UCSD-AML1 (cell line): ENCODE data around the gene TYRO3.
"Not testable (repeated sequence)": the region's sequence is repeated elsewhere in the genome, so short reads cannot be mapped to it uniquely, and the experiment has no call there.

Source experiments
- DNase-seq: peaks from one replicate; lab custom pipeline; 2025; ENCODE audit not compliant: unreplicated experiment; lab: John Stamatoyannopoulos, UW

The TYRO3 gene

DNA sequence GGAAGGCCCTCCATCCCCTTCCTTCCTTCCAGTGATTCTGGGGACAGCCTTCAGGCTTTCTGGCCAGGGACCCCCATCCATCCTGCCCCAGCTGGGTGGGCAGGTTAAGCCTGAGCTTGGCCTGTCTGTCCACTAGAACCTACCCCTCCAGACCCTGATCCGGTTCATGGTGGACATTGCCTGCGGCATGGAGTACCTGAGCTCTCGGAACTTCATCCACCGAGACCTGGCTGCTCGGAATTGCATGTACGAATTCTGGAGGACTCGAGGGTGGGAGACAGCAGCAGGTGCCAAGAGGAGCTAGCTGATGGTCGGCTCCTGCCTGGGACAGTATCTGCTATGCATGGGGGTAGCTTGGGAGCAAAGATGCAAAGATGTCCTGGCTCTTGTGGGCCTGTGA lies 13.9 kb downstream of the TYRO3 start:
- DNase-seq = no peak

DNA sequence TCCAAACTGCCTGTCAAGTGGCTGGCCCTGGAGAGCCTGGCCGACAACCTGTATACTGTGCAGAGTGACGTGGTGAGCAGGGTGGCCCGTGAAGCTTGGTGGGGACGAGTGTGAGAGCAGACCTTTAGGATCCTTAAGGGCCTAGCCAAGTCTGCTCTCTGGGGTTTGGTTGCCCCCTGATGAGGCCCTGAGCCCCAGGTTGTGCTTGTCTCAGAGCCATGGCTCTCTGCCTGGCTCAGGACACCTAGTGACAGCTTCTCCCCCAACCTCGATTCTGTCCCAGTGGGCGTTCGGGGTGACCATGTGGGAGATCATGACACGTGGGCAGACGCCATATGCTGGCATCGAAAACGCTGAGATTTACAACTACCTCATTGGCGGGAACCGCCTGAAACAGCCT lies 14.4 kb downstream of the TYRO3 start:
- no peak for DNase-seq

GRCh38 chr15:41574158-41574557 lies 15.1 kb downstream of the TYRO3 start:
- no peak for DNase-seq

DNA sequence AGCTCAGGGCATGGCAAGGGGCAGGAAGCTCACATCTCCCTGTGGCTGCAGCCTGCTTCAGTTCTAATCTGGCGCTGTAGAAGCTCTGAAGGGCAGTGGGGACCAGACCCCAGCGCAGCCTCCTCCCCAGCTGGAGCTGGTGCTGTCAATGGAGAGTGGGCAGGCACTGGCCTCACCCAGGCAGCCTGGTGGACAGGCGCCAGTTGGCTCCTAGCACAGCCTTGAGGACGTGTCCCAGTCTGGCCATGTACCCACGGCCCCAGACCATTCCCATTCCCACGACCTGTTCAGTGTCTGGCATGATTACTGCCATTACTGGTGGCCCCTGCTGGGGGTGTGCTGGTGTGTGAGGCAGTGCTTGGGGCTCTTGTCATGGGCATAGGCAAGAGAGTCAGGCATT lies 16.3 kb downstream of the TYRO3 start:
- no peak for DNase-seq

DNA sequence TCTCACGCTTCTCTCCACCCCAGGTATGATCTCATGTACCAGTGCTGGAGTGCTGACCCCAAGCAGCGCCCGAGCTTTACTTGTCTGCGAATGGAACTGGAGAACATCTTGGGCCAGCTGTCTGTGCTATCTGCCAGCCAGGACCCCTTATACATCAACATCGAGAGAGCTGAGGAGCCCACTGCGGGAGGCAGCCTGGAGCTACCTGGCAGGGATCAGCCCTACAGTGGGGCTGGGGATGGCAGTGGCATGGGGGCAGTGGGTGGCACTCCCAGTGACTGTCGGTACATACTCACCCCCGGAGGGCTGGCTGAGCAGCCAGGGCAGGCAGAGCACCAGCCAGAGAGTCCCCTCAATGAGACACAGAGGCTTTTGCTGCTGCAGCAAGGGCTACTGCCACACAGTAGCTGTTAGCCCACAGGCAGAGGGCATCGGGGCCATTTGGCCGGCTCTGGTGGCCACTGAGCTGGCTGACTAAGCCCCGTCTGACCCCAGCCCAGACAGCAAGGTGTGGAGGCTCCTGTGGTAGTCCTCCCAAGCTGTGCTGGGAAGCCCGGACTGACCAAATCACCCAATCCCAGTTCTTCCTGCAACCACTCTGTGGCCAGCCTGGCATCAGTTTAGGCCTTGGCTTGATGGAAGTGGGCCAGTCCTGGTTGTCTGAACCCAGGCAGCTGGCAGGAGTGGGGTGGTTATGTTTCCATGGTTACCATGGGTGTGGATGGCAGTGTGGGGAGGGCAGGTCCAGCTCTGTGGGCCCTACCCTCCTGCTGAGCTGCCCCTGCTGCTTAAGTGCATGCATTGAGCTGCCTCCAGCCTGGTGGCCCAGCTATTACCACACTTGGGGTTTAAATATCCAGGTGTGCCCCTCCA lies 19.1 kb downstream of the TYRO3 start:
- DNase-seq = no peak

DNA sequence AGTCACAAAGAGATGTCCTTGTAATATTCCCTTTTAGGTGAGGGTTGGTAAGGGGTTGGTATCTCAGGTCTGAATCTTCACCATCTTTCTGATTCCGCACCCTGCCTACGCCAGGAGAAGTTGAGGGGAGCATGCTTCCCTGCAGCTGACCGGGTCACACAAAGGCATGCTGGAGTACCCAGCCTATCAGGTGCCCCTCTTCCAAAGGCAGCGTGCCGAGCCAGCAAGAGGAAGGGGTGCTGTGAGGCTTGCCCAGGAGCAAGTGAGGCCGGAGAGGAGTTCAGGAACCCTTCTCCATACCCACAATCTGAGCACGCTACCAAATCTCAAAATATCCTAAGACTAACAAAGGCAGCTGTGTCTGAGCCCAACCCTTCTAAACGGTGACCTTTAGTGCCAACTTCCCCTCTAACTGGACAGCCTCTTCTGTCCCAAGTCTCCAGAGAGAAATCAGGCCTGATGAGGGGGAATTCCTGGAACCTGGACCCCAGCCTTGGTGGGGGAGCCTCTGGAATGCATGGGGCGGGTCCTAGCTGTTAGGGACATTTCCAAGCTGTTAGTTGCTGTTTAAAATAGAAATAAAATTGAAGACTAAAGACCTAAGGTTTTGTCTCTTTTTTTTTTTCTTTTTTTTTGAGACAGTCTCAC lies 19.8 kb downstream of the TYRO3 start:
- no peak for DNase-seq

DNA sequence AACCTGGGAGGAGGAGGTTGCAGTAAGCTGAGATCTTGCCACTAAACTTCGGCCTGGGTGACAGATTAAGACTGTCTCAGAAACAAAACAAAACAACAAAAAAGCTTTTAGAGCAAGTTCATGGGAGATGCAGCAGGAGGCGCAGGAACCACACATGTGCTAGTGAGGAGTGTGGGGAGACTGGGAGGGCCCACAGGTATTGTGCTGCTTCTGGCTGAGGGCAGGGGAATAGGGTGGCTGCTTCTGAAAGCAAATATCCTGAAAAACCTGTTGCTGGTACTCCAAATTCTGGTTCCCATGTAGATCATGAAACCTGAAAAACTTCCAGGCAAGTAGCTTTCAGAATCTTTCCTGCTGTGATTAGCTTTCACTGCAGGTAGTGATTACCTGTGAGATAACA lies 22.1 kb downstream of the TYRO3 start:
- no peak for DNase-seq

GRCh38 chr15:41583795-41584194 lies 24.8 kb downstream of the TYRO3 start:
- no peak for DNase-seq

GRCh38 chr15:41584636-41585126 lies 25.7 kb downstream of the TYRO3 start:
- DNase-seq = no peak

DNA sequence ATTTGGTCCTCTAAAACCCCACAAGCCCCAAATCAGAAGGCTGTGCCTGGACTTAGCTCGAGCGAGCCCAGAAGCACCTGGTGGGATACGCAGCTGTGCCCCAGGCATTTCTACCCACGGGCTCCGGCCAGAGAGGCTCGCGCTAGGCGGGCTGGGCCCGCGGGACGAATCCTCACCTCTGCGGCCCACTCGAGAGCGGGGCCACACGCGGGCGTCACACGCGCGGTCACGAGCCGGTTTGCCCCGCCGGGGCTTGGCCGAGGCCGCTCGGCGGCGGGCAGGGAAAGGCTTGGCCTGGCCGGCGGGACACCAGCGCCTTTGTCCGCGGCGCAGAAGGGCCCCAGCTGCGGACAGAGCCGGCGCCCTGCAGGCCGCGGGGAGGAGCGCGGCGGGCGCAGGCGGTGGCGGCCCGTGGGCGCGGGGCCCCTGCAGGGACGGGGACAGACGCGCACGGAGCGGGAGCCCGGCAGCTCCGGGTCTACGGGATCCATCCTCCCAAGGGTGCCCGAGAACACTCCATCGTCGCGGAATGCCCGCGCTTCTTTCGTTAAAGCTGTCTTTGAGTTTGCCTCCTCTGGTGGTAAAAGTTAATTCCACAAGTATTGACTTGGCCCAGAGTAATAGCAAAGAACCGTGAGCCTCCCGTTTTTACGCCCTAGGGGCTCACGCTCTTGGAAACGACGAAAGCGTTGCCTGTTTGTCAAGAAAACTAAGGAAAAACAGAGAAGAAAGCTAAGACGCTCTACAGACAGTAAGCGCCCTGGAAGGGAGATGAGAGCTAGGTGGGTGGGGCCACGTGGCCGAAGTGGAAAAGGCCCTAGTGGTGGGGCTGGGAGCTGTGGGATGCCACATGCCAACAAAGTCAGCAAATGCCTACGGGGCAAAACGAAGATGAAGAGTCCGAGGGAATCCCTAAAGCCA lies 26.4 kb downstream of the TYRO3 start:
- no peak for DNase-seq

- not testable (repeated sequence) for DNase-seq
These were observed 27.7 kb downstream of the TYRO3 start for GRCh38 chr15:41586531-41587282.

DNA sequence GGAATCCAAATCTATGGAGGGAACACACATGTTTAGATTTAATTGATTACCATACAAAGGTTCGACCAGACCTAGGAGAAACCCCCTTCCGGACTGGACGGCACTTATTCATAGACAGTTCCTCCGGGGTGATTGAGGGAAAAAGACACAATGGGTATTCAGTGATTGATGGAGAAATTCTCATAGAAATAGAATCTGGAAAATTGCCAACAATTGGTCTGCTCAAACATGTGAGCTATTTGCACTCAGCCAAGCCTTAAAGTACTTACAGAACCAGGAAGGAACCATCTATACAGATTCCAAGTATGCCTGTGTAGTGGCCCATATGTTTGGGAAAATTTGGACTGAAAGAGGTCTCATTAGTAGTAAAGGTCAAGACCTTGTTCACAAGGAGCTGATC lies 30.0 kb downstream of the TYRO3 start:
- DNase-seq = not testable (repeated sequence)

DNA sequence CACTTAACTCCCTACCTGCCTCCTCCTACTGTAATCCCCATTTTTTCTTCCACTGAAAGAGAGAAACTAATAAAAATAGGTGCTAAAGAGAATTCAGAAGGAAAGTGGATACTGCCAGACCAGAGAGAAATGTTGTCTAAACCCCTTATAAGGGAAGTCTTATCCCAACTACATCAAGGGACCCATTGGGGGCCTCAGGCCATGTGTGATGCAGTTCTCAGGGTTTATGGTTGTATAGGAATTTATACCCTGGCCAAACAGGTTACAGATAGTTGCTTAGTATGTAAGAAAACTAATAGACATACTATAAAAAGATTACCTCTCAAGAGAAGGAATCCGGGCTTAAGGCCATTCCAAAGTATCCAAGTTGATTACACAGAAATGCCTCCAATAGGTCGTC lies 30.6 kb downstream of the TYRO3 start:
- not testable (repeated sequence) for DNase-seq

DNA sequence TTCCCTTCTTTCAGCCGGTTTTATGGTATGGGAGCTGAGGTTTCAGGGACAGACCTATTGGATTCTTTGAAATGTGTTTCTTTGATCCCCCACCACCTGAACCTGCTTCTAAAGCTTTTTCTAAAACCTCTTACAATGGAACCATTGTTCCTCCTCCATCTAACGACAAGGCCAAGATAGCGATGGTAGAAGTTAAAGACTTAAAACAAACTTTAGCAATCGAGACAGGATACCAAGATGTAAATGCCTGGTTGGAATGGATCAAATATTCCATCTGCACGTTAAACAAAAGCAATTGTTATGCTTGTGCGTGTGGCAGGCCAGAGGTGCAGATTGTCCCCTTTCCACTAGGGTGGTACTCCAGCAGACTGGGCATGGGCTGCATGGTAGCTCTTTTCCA lies 32.2 kb downstream of the TYRO3 start:
- not testable (repeated sequence) for DNase-seq

DNA sequence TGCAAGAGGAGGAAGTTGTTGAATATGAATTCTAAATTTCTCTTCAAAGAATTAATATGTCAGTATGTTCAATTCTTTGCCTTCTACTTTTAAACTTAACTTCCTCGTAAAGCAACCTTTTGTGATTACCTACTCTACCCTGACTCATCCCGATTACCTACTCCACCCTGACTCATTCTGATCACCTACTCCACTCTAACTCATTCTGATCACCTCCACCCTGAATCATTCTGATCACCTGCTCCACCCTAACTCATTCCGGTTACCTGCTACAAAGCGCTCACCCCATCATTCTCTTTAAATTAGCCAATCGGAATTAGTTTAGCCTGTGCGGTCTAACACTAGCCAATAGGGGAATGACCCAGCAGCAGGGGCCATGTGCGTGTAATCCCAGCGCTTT lies 33.7 kb downstream of the TYRO3 start:
- DNase-seq = not testable (repeated sequence)

- no peak for DNase-seq
These were observed 36.1 kb downstream of the TYRO3 start for GRCh38 chr15:41594801-41595746.

- no peak for DNase-seq
These were observed 38.0 kb downstream of the TYRO3 start for GRCh38 chr15:41596972-41597371.

GRCh38 chr15:41597787-41598186 lies 38.8 kb downstream of the TYRO3 start:
- DNase-seq = no peak

DNA sequence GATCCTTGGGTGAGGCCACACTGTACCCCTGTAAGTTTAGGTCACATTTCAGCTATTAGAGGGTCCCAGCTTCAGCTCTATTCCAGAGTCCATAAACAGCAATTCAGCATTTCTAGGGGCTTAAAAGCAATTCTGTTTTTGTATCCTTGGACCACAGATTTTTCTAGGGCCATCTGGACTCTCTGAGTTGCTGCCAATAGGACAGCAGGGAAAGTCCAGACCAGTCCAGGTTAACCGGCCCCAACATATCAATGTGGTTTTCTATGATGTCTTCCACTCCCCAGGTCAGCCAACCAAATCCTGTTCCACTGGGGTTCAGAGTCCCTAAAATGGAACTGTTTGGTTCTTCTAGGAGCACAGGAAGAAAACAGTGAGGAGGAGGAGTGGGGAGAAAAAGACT lies 40.0 kb downstream of the TYRO3 start:
- DNase-seq = no peak
